Tibial artery (tissue), 4 donors: Measurements from ENCODE around the gene TGIF2.

Experiments used
- DNase-seq, 2 donors: peaks; one replicate each; pipeline ENCODE4 v3.0.0-alpha.2; 2019
- H3K27ac ChIP-seq, 2 donors: fragments of 200-600 bp; sonication (generic) in 1 of 2; 1 replicate in 1 of 2; 2 replicates in 1 of 2; pipeline ENCODE4 v1.5.1; 2018 to 2019; ENCODE audit warnings: mild to moderate bottlenecking in 1 of 2
- H3K27me3 ChIP-seq, 2 donors: fragments of 200-600 bp; sonication (generic) in 1 of 2; one replicate each; pipeline versions ENCODE4 v1.5.1 to v1.6.0; 2016 to 2019
- H3K36me3 ChIP-seq, 3 donors: fragments of 200-600 bp; sonication (generic) in 2 of 3; one replicate each; pipeline ENCODE4 v1.5.1; 2016 to 2019; ENCODE audit warnings: mild to moderate bottlenecking in 2 of 3
- H3K4me1 ChIP-seq, 4 donors: fragments of 200-600 bp; sonication (generic) in 2 of 4; 1 replicate in 3 of 4; 2 replicates in 1 of 4; pipeline ENCODE4 v1.5.1; 2016 to 2019
- H3K4me3 ChIP-seq, 2 donors: fragments of 200-600 bp; sonication (generic) in 1 of 2; 1 replicate in 1 of 2; 2 replicates in 1 of 2; pipeline ENCODE4 v1.5.1; 2018 to 2019; ENCODE audit warnings: mild to moderate bottlenecking in 2 of 2
- H3K9me3 ChIP-seq, 3 donors: fragments of 200-600 bp; sonication (generic) in 1 of 3; one replicate each; pipeline ENCODE4 v1.5.1; 2016 to 2019
- CTCF ChIP-seq, 2 experiments: fragments of 200-600 bp in 1 of 2; fragments of 450-650 bp in 1 of 2; IDR thresholded peaks; one replicate each; pipeline ENCODE4 v1.5.1; 2017 to 2019; ENCODE audit warnings: antibody characterized with exemption in 2 of 2, mild to moderate bottlenecking in 1 of 2, moderate library complexity in 1 of 2
- intact Hi-C: fragments of 100-400 bp; cut with DNase I; formaldehyde crosslinking; loops from one replicate; pipeline ENCODE4 v1.15.0; 2023; ENCODE audit warnings: low total_unique reads

Gene TGIF2

GRCh38 chr20:36614781-36615557 is 41.6 kb downstream of the TGIF2 start:
- TF ChIP-seq CTCF (IDR thresholded peaks at IDR 0.05) = no peak
- Histone ChIP-seq H3K27ac (no peak overlapping the region), H3K4me1 (no peaks in the 10 kb centered on the region), H3K9me3 (no peaks in the 10 kb centered on the region), H3K36me3 (peaks cover 42 to 55% (median 45%) of the 10 kb centered on the region in 3 donors), H3K4me3 (no peak overlapping the region), H3K27me3 (no peaks in the 10 kb centered on the region)
- intact Hi-C loops = no loop called here
- no peak for DNase-seq

- H3K27ac ChIP-seq = no peak overlapping the region
- H3K4me3 ChIP-seq = no peak overlapping the region
- no peak for DNase-seq
- H3K36me3 ChIP-seq = no peaks in the 10 kb centered on the region
- no peaks in the 10 kb centered on the region for H3K4me1 ChIP-seq
- TF ChIP-seq CTCF (IDR thresholded peaks at IDR 0.05) = no peak
- H3K9me3 ChIP-seq = no peaks in the 10 kb centered on the region
- H3K27me3 ChIP-seq = no peaks in the 10 kb centered on the region
- intact Hi-C loops = no loop called here
Measured at GRCh38 chr20:36620917-36621316, 47.5 kb downstream of the TGIF2 start.

- Histone ChIP-seq H3K9me3 (no peaks in the 10 kb centered on the region), H3K4me1 (no peaks in the 10 kb centered on the region), H3K27ac (no peak overlapping the region), H3K4me3 (no peak overlapping the region), H3K27me3 (no peaks in the 10 kb centered on the region), H3K36me3 (no peaks in the 10 kb centered on the region)
- no peak for DNase-seq
- TF ChIP-seq CTCF (IDR thresholded peaks at IDR 0.05) = no peak
- intact Hi-C loops = no loop called here
Measured at GRCh38 chr20:36623444-36623843, 50.0 kb downstream of the TGIF2 start.

- Histone ChIP-seq H3K4me1 (no peaks in the 10 kb centered on the region), H3K9me3 (no peaks in the 10 kb centered on the region), H3K4me3 (no peak overlapping the region), H3K27me3 (no peaks in the 10 kb centered on the region), H3K27ac (no peak overlapping the region), H3K36me3 (no peaks in the 10 kb centered on the region)
- intact Hi-C loops = no loop called here
- TF ChIP-seq CTCF (IDR thresholded peaks at IDR 0.05) = no peak
- no peak for DNase-seq
Measured at GRCh38 chr20:36624068-36624943, 50.9 kb downstream of the TGIF2 start.

GRCh38 chr20:36624944-36625324 is 51.5 kb downstream of the TGIF2 start:
- TF ChIP-seq CTCF (IDR thresholded peaks at IDR 0.05) = no peak
- DNase-seq = no peak
- no peaks in the 10 kb centered on the region for H3K27me3 ChIP-seq
- H3K9me3 ChIP-seq = no peaks in the 10 kb centered on the region
- H3K36me3 ChIP-seq = no peaks in the 10 kb centered on the region
- H3K4me3 ChIP-seq = no peak overlapping the region
- no peak overlapping the region for H3K27ac ChIP-seq
- no peaks in the 10 kb centered on the region for H3K4me1 ChIP-seq
- intact Hi-C loops = no loop called here
